GM18870 (cell line): Measurements from ENCODE around the gene SYNE2.

Experiments used
- ATAC-seq: cut with Tn5 transposase; IDR thresholded peaks from one replicate; pipeline ENCODE4 v1.9.1; 2021; ENCODE audit warnings: moderate library complexity; ENCODE audit not compliant: unreplicated experiment

Gene SYNE2

DNA sequence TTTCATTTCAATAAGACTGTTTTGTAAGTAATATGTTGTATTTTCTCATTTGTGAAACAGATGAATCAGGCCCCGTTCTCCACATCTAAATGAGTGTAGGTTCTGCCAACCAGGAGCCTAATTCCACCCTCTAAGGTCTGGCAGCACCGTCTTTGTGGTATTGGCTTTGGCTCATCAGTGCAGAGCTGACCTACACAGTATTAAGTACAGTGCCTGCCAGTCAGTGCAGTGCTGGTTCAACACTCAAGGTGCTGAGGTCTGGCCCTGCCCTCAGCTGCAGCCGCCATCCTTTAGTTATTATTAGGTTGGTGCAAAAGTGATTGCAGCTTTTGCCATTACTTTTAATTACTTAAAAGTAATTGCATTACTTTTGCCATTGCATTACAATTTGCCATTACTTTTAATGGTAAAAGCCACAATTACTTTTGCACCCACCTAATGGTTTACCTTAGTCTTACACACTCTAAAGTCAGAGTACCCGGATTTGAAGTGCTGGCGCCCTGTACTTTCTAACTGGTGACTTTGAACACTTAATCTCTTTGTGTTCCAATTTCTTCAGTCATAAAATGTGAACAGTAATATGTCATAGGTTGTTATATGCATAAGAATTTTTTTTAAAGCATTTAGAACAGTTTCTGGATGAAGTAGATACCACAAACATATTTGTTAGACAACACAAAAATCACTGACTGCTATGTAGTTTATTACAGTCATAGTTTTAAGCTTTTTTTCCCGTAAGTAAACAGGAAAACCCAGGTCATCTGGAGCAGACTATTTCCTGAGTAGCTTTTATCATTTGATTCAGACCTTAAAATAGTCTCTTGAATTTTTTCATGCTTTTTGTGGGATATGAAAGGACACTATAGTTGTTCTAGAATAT, 99.5 kb downstream of the SYNE2 start:
- ATAC-seq = no peak

DNA sequence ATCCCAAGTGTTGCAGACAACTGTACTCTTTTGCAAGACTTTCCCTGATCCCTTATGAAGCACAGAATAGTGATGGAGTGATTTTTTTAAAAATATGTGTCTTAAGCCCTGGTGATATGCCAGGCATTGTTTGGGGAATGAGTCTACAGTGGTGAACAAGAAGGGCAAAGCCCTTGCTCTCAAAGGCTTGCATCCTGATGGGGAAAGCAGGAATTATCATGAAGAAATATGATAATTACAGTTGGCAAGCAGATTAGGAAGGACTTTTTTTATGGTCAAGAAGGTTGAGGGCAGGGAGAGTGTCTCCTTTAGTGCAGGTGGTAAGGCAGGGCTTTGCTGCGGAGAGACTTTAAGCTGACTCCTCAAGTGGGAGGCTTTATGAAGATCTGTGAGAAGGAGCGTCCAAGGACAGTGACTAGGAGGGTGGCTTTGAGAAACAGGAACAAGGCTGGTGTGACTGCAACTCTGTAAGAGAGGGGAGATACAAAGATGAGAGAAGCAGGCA, 100.2 kb downstream of the SYNE2 start:
- ATAC-seq = no peak

DNA sequence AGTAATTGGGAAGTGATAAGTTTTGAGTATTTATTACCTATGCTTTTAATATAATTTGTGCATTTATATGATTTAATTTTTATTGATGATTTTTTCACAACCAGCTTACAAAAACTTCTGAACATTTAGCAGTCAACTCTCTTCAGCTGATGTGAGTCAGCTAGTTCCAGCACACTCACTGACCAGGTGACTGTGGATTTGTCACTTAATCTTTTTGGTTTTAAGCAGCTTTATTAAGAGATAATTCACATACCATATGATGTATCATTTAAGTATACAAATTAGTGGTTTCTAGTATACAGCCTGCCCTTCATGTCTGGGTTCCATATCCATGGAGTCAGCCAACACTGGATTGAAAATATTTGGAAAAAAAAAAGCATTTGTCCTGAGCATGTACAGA, 103.5 kb downstream of the SYNE2 start:
- no peak for ATAC-seq

DNA sequence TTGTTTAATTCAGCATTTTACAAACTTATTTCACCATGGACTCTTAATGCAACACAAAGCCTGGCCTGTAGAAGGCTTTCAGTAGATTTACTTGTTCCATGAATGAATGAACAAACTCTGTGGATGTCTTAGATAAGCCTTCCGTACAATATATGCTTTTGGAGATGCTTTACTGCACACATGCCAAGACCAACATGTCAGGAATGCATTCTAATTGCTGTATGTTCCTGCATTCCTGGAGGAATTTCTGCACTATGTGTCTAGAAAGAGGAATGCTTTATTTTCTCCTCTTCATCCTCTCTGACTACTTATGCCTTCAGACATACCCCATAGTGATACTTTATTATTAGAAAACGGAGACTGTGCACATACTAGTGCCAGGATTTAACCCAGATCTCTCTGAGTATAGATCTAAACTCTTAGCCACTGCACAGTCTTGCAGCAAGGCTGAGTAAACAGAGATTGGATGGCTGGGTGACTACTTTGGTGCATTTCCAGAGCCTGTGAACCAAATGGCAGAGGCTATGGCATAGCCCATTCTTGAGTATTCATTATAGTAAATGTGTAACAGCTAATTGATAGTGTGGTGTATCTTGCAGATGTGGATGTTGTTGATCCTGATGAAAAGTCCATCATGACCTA, 108.2 kb downstream of the SYNE2 start:
- ATAC-seq = no peak

DNA sequence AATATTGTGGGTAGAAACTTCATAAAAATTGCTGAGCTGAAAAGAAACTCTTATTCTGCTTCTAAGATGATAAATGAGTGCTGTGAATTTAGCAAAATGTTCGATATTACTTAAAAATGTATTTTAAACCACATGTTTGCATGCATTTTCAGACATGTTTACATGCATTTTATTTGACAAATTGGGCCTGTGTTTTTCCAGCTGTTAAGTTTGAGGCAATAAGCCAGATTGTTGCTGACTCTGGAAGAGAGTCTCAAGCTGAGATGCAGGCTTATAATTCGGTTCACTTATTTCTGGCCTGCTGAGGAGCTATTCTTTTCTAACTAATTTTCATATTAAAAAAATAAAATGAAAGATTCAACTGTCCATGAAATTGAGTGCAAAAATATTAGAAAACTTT, 110.1 kb downstream of the SYNE2 start:
- ATAC-seq = no peak

DNA sequence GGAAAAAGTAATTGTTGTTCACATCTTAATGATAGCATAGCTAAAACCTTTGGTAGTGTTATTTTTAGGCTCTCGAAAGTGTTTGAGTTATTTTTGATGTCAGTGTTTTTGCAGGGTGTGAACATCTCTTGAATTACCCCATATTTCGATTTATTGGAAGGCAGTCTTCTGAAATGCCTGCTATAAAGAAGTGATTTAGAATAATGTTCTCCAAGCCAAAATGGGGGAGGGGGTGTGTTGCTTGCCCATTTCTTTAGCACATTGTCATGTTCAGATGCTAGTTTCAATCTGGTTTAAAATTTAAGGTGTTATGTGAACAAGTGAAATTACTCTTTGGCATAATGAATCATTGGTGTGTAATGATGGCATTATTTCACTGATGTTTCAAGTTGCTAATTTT, 110.6 kb downstream of the SYNE2 start:
- no peak for ATAC-seq

DNA sequence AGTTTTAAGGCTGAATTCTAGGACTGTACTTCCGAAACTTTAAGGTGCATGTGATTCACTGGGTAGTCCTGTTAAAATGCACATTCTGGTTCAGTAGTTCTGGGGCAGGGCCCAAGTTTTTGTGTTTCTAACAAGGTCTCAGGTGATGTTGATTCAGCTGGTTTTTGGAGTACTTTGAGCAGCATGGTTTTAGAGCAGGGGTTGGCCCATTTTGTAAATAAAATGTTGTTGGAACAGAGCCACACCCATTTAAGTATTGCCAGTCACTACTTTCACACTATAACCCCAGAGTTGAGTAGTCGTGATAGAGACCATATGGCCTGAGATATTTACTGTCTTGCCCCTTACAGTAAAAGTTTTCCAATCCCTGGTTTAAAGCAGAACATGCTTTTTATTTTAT, 111.3 kb downstream of the SYNE2 start:
- no peak for ATAC-seq

DNA sequence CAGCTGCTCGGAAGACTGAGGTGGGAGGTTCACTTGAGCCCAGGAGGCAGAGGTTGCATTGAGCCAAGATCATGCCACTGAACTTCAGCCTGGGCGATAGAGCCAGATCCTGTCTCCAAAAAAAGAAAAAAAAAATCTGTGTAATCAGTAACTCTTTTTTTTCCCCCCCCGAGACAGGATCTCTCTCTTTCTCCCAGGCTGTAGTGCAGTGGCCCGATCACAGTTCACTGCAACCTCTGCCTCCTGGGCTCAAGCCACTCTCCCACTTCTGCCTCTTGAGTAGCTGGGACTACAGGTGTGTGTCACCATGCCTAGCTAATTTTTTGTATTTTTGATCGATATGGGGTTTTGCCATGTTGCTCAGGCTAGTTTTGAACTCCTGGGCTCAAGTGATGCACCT, 113.6 kb downstream of the SYNE2 start:
- ATAC-seq = no peak

DNA sequence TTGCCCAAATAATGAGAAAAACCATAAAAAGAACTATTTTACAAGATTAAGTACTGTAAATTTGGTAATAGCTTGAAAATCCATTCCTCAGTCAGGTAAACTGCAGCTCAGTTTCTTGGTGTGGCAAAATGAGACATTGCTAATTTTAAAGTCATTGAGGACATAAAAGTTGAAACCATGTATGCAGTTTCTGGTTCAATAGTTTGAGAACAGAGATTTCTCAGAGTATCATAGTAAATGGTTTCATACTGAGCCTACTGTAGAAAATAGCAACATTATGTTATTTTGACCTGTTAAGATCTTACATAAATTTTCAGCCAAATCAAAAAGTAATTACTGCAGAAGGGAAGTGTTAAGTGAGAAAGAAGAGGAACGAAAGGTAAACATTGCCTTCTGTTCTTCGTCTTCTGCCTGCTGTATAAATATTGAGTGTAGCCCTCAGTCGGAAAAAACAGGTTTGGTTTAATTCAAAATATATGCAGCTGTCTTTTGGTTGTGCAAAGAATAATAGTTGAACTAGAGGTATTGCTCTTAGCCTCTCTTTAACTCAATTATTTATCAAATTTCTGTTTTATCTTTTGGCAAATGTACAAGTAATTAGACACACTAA, 119.6 kb downstream of the SYNE2 start:
- no peak for ATAC-seq

DNA sequence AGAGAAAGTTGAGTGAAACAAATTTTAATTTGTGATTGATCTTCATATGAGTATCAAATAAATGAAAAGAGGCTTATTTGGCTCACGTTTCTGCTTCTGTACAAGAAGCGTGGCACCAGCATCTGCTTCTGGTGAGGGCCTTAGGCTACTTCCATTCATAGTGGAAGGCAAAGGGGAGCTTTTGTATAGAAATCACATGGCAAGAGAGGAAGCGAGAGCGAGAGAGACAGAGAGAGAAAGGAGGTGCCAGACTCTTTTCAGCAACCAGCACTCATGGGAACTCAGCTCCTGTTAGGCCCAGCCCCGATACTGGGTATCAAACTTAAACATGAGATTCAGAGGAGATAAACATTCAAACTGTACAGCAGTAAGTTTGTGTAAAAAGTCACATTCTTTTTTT, 121.4 kb downstream of the SYNE2 start:
- ATAC-seq = no peak

DNA sequence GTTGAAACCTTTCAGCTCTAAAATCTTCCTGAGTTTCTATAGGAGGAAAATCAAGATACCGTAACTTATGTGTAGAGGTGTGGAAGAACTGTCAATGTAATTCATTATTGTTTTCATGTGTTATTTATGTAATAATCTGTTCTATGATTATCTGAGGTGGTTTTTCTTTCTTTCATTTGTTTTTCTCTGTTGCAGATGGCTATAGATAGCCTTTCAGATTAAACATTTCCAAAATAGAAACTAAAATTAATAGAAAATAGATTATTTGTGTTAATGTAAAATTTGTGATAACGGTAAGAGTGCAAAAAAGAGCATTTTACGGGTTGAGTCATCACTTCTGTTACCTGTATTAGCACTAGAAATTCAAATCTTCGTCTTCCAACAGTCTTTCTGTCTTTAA, 128.8 kb downstream of the SYNE2 start:
- no peak for ATAC-seq

DNA sequence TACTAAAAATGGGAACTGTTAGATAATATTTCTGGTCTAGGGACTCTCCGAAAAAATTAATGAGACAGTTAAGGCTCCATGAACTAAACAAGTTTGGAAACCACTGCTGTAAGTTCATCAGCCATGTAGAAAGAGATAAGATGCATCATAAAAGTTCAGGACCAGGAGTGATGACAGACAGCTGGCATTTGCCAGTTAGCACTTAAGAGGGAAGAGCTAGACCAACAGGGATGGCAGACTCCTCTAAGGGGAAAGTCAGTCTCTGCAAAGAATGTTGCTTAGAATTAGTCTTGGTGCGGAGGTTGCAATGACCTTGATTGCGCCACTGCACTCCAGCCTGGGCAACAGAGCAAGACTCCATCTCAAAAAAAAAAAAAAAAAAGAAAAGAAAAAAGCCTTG, 129.4 kb downstream of the SYNE2 start:
- ATAC-seq = no peak

DNA sequence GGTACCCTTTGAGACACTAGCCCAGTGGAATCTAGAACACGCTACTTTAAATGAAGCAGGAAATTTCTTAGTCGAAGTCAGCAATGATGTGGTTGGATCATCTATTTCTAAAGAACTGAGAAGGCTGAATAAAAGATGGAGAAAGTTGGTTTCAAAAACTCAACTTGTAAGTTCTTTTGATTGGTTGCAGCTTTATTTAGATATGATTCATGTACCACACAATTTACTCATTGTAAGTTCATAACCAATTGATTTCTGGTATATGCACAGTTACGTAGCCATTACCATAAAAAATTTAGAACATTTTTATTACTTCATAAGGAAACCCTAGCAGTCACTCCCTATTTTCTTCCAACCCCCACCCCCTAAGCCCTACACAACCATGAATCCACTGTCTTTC, 129.8 kb downstream of the SYNE2 start:
- no peak for ATAC-seq

DNA sequence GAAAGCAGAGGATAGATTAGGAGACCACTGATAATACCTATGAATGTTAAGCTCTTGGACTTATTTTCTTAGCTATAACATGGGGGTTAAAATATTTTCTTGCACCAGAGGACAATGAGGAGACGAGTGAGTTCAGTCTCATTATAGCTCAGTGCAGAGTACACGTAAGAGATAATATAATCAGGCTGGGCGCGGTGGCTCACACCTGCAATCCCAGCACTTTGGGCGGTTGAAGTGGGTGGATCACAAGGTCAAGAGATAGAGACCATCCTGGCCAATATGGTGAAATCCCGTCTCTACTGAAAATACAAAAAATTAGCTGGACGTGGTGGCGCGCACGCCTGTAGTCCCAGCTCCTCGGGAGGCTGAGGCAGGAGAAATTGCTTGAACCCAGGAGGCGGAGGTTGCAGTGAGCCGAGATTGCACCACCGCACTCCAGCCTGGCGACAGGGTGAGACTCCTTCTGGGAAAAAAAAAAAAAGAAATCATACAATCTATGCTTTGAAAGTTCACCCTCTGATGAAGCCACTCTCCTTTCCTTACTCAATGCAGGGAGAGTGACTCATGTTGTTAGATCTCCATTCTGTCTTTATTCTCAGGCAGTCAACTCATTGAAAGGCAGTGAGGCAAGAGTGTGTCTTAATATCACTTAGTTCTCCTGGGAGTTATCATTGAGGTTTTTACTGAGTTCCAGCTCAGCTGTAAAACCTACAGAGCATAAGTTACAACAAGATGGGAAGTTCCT, 134.2 kb downstream of the SYNE2 start:
- no peak for ATAC-seq

DNA sequence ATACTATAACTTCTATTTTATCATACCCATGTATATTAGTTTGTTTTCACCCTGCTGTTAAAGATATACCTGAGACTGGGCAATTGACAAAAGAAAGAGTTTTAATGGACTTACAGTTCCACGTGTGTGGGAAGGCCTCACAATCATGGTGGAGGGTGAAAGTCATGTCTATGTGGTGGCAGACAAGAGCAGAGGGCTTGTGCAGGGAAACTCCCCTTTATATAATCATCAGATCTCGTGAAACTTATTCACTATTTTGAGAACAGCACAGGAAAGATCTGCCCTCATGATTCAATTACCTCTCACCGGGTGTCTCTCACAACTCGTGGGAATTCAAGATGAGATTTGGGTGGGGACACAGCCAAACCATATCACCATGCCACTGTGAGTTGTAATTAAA, 135.8 kb downstream of the SYNE2 start:
- no peak for ATAC-seq

DNA sequence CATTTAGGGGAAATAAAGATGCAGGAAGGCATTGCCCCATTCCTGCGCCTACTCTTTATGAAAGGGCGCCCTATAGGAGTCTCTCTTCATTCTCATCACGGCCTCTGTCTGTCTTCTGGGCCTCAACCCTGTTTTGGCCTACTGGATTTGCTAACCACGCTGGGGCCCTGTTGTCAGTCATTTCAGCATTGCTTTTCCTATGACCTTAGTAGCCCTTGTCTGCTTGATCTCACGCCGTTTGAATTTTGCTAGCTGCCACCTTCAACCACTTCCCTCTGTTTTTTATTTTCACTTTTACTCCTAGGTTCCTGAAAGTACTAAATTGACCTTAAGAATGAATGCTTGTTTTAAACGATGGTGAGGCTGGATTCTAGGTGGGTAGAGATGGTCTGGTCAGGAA, 139.0 kb downstream of the SYNE2 start:
- no peak for ATAC-seq

DNA sequence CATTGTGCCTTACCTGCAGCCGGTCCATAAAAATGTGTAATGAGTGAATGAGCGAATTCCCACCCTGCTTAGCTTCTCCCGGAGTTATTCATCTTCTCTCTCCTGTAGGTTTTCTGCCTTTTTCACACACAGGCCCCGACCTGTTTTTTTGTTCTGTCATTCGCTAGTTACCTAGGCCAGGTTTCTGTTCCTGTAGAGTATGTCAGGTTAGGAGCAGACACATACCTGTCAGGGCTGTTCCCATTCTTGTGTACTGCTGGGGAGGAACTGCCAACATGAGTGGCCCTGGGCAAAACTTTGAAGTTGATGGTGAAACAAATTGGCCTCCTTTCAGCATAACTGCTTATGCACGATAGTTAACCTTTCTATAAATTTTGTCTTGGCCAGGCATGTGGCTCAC, 140.1 kb downstream of the SYNE2 start:
- no peak for ATAC-seq

DNA sequence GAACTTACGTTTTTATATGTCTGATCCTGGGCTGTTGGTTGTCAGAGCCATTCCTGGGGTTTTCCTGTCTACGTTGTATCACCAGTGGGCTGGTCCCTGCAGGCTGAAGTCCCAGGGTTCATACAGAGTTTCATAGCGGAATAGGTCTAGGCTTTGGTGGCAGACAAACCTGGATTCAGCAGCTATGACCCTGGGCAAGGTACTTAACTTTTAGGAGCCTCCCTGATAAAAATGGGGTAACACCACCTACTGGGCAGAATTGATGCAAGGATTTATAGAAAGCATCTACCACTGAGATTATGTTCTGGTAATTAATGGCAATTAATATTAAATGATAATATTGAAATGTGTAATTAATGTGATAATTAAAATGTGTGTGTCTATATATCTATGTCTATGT, 141.2 kb downstream of the SYNE2 start:
- ATAC-seq = no peak

DNA sequence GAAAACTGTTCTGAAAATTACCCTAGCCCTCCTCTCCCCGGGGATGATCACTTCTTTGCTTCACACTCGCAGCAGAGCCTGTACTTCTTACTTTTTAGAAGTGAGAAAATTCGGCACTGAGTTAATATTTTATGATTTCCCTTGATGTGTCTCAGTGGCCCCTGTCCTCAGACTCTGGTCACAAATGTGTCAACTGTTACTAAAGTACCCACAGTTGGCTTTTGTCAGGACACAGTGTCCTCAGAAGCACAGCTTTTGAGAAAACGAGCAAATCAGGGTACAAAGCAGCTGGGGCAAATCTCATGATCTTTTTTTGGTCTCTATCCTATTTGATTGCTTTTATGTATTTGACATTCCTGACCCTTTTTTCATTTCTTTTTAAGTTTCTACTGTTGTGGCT, 142.5 kb downstream of the SYNE2 start:
- ATAC-seq = no peak

DNA sequence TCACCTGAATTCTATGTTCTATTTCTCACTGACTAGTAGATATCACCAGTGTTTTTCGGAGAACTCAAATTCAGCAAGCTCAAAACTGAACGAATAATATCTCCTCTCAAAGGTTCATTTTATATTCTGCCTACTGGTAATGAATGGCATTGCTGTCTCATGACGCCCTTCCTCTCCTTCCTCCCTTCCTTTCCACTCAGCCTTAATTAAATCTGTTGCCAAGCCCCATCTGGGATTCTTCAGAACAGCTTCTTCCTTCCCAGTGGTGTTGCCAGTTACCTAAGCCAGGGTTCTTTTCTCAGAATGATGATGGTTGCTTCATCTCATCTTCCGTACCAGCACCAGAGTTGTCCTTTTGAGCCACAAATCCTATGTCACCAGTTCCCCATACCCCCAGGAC, 143.2 kb downstream of the SYNE2 start:
- no peak for ATAC-seq

DNA sequence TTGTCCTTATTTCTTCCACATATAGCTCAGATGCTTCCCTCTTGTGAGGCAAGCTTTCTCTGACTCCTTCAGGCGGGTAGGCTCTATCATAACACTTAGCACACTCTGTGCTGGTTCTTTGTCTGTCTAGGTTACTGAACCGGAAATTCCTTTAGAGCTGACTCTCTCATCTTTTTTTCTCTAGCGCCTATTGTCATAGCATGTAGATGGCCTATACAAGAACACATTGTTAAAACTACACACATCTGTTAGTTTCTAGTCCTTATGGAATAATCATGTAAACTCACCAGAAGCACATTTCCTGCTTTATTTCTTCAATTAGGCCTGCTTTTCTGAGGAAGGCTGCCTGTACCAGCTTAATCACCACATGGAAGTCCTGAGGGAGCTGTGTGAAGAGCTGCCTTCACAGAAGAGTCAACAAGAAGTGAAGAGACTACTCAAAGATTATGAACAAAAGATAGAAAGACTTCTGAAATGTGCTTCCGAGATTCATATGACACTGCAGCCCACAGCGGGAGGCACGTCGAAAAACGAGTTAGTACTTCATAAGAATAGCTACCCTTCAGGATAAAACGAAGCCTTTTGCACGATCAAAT, 143.9 kb downstream of the SYNE2 start:
- no peak for ATAC-seq
